GM23338 (cell line): ENCODE data around the gene NDUFAF5. TPM values are rescaled to one million over a fixed set of nuclear protein-coding genes. Genes with fewer than 3 reads are reported as not detected.

Source experiments
- ATAC-seq: fragments of 200-7000 bp; cut with Tn5 transposase; 3 replicates; pipeline ENCODE4 v1.9.1; 2020
- DNase-seq: peaks from one replicate; pipeline ENCODE4 v3.0.0-alpha.2; 2015; ENCODE audit warnings: low spot score
- H2AFZ ChIP-seq: fragments of 200-600 bp; sonication (generic); 2 replicates; pipeline ENCODE4 v1.8.0; 2016; ENCODE audit warnings: antibody characterized with exemption, mild to moderate bottlenecking, moderate library complexity
- H3F3A ChIP-seq: fragments of 200-600 bp; sonication (generic); replicated peaks from 2 replicates; pipeline ENCODE4 v1.8.0; 2017; ENCODE audit warnings: antibody characterized with exemption, mixed run types, low read depth
- H3K27ac ChIP-seq: fragments of 200-600 bp; sonication (generic); 2 replicates; pipeline ENCODE4 v1.6.1; 2016; ENCODE audit warnings: low read depth
- H3K27me3 ChIP-seq: fragments of 200-600 bp; sonication (generic); 2 replicates; pipeline ENCODE4 v1.8.0; 2016; ENCODE audit warnings: mild to moderate bottlenecking, mixed run types, moderate library complexity; ENCODE audit not compliant: insufficient read depth
- H3K36me3 ChIP-seq: fragments of 200-600 bp; sonication (generic); 2 replicates; pipeline ENCODE4 v1.8.0; 2016; ENCODE audit warnings: mild to moderate bottlenecking; ENCODE audit not compliant: insufficient read depth
- H3K4me1 ChIP-seq: fragments of 200-600 bp; sonication (generic); 2 replicates; pipeline ENCODE4 v1.8.0; 2016; ENCODE audit warnings: mild to moderate bottlenecking, moderate library complexity; ENCODE audit not compliant: insufficient read depth
- H3K4me2 ChIP-seq: fragments of 200-600 bp; sonication (generic); 2 replicates; pipeline ENCODE4 v1.7.1; 2017; ENCODE audit warnings: mixed run types
- H3K4me3 ChIP-seq: fragments of 200-600 bp; sonication (generic); 2 replicates; pipeline ENCODE4 v1.6.1; 2016; ENCODE audit warnings: mixed run types
- H3K79me2 ChIP-seq: fragments of 200-600 bp; sonication (generic); replicated peaks from 2 replicates; pipeline ENCODE4 v1.8.0; 2017; ENCODE audit warnings: mild to moderate bottlenecking; ENCODE audit not compliant: insufficient read depth
- H3K9me2 ChIP-seq: fragments of 200-600 bp; sonication (generic); 2 replicates; pipeline ENCODE4 v1.8.0; 2017; ENCODE audit not compliant: insufficient read depth
- H4K20me1 ChIP-seq: fragments of 200-600 bp; sonication (generic); replicated peaks from 2 replicates; pipeline ENCODE4 v1.8.0; 2017; ENCODE audit warnings: mild to moderate bottlenecking; ENCODE audit not compliant: insufficient read depth
- H3K27ac Mint-ChIP-seq: 2 replicates; pipeline ENCODE4 v1.8.0; 2020; ENCODE audit warnings: inconsistent platforms, mild to moderate bottlenecking, moderate library complexity, mixed read lengths
- H3K27me3 Mint-ChIP-seq: 3 replicates; pipeline ENCODE4 v1.8.0; 2022; ENCODE audit warnings: low read depth, mild to moderate bottlenecking, moderate library complexity, mixed read lengths, inconsistent platforms; ENCODE audit not compliant: insufficient read depth, poor library complexity
- H3K36me3 Mint-ChIP-seq: 3 replicates; pipeline ENCODE4 v1.8.0; 2021; ENCODE audit warnings: low read depth, mild to moderate bottlenecking, inconsistent platforms, moderate library complexity, mixed read lengths
- H3K4me1 Mint-ChIP-seq: 3 replicates; pipeline ENCODE4 v1.8.0; 2020; ENCODE audit warnings: mild to moderate bottlenecking, inconsistent platforms, mixed read lengths
- H3K4me3 Mint-ChIP-seq: 3 replicates; pipeline ENCODE4 v1.8.0; 2021; ENCODE audit warnings: moderate library complexity, mild to moderate bottlenecking, inconsistent platforms, mixed read lengths
- H3K9me3 Mint-ChIP-seq: 3 replicates; pipeline ENCODE4 v1.8.0; 2020; ENCODE audit warnings: moderate library complexity, mild to moderate bottlenecking, inconsistent platforms, mixed read lengths
- EZH2phosphoT487 ChIP-seq: fragments of 200-600 bp; sonication (generic); IDR thresholded peaks from one replicate; pipeline ENCODE4 v1.8.1; 2018; ENCODE audit warnings: antibody characterized with exemption; ENCODE audit not compliant: unreplicated experiment
- JUNB ChIP-seq: IDR thresholded peaks from one replicate; pipeline ENCODE4 v1.6.1; 2016; ENCODE audit warnings: antibody characterized with exemption; ENCODE audit not compliant: unreplicated experiment
- POLR2AphosphoS5 ChIP-seq: IDR thresholded peaks from 2 replicates; pipeline ENCODE4 v1.6.1; 2016; ENCODE audit warnings: antibody characterized with exemption, low read depth
- STAT1 ChIP-seq: IDR thresholded peaks from one replicate; pipeline ENCODE4 v1.6.1; 2016; ENCODE audit warnings: antibody characterized with exemption; ENCODE audit not compliant: unreplicated experiment
- ZNF114 ChIP-seq: fragments of 250-450 bp; sonication (Bioruptor Pico); IDR thresholded peaks from 2 replicates; pipeline ENCODE4 v1.5.0; 2020; ENCODE audit warnings: mild to moderate bottlenecking, moderate library complexity
- polyA plus RNA-seq: library from polyadenylated mRNA; unstranded; fragments of >200 nt; fragmentation: Nextera tagmentation; extraction: Ambion mirVana; gene quantifications from 2 replicates; pipeline ENCODE4 v1.2.1, GENCODE V29; 2016
- total RNA-seq: library from RNA; depleted of rRNA; stranded (reverse); fragments of >200 nt; shearing (Covaris generic); gene quantifications from 2 replicates; pipeline ENCODE4 v1.2.3, GENCODE V29; 2014
- TF ChIP-seq, protein P1 (sequence below): fragments of 250-450 bp; sonication (Bioruptor Pico); IDR thresholded peaks from 2 replicates; pipeline ENCODE4 v1.5.0; 2020; ENCODE audit warnings: mild to moderate bottlenecking, moderate library complexity
- TF ChIP-seq, protein P2 (sequence below): IDR thresholded peaks from one replicate; pipeline ENCODE4 v1.6.1; 2018; ENCODE audit warnings: antibody characterized with exemption; ENCODE audit not compliant: unreplicated experiment

NDUFAF5 gene
- total and polyA plus RNA-seq, 2 experiments from 2014 or later = 18.0 to 33.0 TPM

DNA sequence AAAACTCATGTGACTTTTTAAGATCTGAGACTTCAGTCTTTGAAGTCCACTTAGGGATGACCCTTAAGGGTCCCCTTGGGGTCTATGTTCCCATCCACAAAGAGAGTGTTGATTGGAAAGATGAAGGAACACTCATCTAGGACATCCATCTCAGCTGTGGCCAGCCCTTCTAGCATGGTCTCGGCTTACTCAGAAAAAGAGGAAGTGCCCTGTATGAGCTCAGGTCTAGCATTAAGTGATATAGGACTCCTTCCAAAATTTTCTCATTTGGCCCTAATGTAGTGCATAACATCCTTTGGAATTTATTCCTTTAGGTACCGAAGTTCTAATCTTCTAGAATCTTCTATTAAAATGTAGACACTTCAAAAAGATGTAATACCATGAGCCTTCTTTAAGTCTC, 77.4 kb downstream of the NDUFAF5 start (continued):
- TF ChIP-seq, protein P1, sequence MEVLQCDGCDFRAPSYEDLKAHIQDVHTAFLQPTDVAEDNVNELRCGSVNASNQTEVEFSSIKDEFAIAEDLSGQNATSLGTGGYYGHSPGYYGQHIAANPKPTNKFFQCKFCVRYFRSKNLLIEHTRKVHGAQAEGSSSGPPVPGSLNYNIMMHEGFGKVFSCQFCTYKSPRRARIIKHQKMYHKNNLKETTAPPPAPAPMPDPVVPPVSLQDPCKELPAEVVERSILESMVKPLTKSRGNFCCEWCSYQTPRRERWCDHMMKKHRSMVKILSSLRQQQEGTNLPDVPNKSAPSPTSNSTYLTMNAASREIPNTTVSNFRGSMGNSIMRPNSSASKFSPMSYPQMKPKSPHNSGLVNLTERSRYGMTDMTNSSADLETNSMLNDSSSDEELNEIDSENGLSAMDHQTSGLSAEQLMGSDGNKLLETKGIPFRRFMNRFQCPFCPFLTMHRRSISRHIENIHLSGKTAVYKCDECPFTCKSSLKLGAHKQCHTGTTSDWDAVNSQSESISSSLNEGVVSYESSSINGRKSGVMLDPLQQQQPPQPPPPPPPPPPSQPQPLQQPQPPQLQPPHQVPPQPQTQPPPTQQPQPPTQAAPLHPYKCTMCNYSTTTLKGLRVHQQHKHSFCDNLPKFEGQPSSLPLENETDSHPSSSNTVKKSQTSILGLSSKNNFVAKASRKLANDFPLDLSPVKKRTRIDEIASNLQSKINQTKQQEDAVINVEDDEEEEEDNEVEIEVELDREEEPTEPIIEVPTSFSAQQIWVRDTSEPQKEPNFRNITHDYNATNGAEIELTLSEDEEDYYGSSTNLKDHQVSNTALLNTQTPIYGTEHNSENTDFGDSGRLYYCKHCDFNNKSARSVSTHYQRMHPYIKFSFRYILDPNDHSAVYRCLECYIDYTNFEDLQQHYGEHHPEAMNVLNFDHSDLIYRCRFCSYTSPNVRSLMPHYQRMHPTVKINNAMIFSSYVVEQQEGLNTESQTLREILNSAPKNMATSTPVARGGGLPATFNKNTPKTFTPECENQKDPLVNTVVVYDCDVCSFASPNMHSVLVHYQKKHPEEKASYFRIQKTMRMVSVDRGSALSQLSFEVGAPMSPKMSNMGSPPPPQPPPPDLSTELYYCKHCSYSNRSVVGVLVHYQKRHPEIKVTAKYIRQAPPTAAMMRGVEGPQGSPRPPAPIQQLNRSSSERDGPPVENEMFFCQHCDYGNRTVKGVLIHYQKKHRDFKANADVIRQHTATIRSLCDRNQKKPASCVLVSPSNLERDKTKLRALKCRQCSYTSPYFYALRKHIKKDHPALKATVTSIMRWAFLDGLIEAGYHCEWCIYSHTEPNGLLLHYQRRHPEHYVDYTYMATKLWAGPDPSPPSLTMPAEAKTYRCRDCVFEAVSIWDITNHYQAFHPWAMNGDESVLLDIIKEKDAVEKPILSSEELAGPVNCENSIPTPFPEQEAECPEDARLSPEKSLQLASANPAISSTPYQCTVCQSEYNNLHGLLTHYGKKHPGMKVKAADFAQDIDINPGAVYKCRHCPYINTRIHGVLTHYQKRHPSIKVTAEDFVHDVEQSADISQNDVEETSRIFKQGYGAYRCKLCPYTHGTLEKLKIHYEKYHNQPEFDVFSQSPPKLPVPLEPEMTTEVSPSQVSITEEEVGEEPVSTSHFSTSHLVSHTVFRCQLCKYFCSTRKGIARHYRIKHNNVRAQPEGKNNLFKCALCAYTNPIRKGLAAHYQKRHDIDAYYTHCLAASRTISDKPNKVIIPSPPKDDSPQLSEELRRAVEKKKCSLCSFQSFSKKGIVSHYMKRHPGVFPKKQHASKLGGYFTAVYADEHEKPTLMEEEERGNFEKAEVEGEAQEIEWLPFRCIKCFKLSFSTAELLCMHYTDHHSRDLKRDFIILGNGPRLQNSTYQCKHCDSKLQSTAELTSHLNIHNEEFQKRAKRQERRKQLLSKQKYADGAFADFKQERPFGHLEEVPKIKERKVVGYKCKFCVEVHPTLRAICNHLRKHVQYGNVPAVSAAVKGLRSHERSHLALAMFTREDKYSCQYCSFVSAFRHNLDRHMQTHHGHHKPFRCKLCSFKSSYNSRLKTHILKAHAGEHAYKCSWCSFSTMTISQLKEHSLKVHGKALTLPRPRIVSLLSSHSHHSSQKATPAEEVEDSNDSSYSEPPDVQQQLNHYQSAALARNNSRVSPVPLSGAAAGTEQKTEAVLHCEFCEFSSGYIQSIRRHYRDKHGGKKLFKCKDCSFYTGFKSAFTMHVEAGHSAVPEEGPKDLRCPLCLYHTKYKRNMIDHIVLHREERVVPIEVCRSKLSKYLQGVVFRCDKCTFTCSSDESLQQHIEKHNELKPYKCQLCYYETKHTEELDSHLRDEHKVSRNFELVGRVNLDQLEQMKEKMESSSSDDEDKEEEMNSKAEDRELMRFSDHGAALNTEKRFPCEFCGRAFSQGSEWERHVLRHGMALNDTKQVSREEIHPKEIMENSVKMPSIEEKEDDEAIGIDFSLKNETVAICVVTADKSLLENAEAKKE (CRISPR knock-in tag) = no peak

DNA sequence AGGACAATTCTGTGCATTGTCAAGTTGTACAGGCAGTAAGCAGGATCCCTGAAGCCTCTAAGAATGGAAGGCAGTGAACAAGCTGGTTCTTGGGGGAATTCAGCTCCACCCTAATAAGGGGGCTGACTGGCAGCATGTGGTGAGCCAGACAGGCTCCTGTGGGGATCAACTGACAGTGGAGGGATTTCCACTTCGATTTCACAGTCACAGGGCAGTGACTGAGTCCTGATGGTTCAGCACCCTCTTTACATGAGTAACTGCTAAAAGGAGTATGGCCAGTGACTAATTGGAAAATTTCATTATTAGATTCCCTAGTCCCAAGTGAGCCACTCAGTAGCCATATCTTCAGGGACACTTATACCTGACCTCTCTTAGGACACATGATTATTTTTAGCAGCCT, 78.4 kb downstream of the NDUFAF5 start:
- Histone ChIP-seq H3K4me2 (no peak overlapping the region), H3K79me2 (no peaks in the 10 kb centered on the region), H3K9me2 (peaks cover 25% of the 10 kb centered on the region), H3K27ac (no peak overlapping the region), H3K4me3 (no peak overlapping the region), H4K20me1 (no peaks in the 10 kb centered on the region), H3K4me1 (peaks cover 9% of the 10 kb centered on the region), H2AFZ (no peak overlapping the region), H3F3A (no peaks in the 10 kb centered on the region), H3K36me3 (no peaks in the 10 kb centered on the region), H3K27me3 (no peaks in the 10 kb centered on the region)
- Mint-ChIP-seq H3K27ac (no peak overlapping the region), H3K4me1 (peaks cover 3% of the 10 kb centered on the region; the same call in 2 of the 3 replicates), H3K27me3 (no peaks in the 10 kb centered on the region), H3K4me3 (no peak overlapping the region), H3K36me3 (no peaks in the 10 kb centered on the region), H3K9me3 (no peaks in the 10 kb centered on the region)
- no peak for DNase-seq
- no peak for ATAC-seq
- TF ChIP-seq, protein P1 (CRISPR knock-in tag) = no peak
- no peak for TF ChIP-seq POLR2AphosphoS5
- no peak for TF ChIP-seq EZH2phosphoT487
- TF ChIP-seq, protein P2, sequence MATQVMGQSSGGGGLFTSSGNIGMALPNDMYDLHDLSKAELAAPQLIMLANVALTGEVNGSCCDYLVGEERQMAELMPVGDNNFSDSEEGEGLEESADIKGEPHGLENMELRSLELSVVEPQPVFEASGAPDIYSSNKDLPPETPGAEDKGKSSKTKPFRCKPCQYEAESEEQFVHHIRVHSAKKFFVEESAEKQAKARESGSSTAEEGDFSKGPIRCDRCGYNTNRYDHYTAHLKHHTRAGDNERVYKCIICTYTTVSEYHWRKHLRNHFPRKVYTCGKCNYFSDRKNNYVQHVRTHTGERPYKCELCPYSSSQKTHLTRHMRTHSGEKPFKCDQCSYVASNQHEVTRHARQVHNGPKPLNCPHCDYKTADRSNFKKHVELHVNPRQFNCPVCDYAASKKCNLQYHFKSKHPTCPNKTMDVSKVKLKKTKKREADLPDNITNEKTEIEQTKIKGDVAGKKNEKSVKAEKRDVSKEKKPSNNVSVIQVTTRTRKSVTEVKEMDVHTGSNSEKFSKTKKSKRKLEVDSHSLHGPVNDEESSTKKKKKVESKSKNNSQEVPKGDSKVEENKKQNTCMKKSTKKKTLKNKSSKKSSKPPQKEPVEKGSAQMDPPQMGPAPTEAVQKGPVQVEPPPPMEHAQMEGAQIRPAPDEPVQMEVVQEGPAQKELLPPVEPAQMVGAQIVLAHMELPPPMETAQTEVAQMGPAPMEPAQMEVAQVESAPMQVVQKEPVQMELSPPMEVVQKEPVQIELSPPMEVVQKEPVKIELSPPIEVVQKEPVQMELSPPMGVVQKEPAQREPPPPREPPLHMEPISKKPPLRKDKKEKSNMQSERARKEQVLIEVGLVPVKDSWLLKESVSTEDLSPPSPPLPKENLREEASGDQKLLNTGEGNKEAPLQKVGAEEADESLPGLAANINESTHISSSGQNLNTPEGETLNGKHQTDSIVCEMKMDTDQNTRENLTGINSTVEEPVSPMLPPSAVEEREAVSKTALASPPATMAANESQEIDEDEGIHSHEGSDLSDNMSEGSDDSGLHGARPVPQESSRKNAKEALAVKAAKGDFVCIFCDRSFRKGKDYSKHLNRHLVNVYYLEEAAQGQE = no peak
- TF ChIP-seq ZNF114 (CRISPR knock-in tag) = no peak
- TF ChIP-seq STAT1 = no peak
- no peak for TF ChIP-seq JUNB
